BJ (cell line): ENCODE results near the gene LORICRIN. TPM values are rescaled to one million over a fixed set of nuclear protein-coding genes. Genes with fewer than 3 reads are reported as not detected.

Source experiments
- CTCF ChIA-PET: fragments of 350-600 bp; formaldehyde crosslinking; extraction: SDS; loops from one replicate; lab custom pipeline; 2021; ENCODE audit warnings: antibody characterized with exemption, inconsistent platforms; lab: Yijun Ruan, JAX
- POLR2A ChIA-PET: fragments of 300-600 bp; sonication (Branson Sonifier 250); formaldehyde crosslinking; extraction: SDS; loops from one replicate; lab custom pipeline; 2021; ENCODE audit warnings: antibody characterized with exemption; lab: Charles Lee
- DNase-seq: peaks from one replicate; pipeline ENCODE4 v3.0.0-alpha.2; 2011; ENCODE audit warnings: low read depth
- H3K27me3 ChIP-seq: 2 replicates; pipeline ENCODE4 v1.6.0; 2011; ENCODE audit warnings: low read length; ENCODE audit not compliant: control insufficient read depth, insufficient read depth
- H3K36me3 ChIP-seq: 2 replicates; pipeline ENCODE4 v1.5.1; 2011; ENCODE audit warnings: low read length; ENCODE audit not compliant: control insufficient read depth, insufficient read depth
- H3K4me3 ChIP-seq: 2 replicates; pipeline ENCODE4 v1.5.1; 2011; ENCODE audit warnings: low read depth, mild to moderate bottlenecking, control low read depth, low read length
- polyA minus RNA-seq: library from RNA; depleted of rRNA, polyadenylated mRNA; stranded (reverse); fragments of >200 nt; gene quantifications from 2 replicates; pipeline ENCODE4 v1.2.3, GENCODE V29; 2011; rRNA and poly(A)+ RNA removed
- polyA plus RNA-seq: library from polyadenylated mRNA; depleted of rRNA; stranded (reverse); fragments of >200 nt; gene quantifications from 2 replicates; pipeline ENCODE4 v1.2.3, GENCODE V29; 2011; rRNA removed
- TF ChIP-seq, protein P1 (sequence below): IDR thresholded peaks from 2 replicates; pipeline ENCODE4 v1.5.1; 2011; ENCODE audit warnings: low read depth, mild to moderate bottlenecking, control low read depth, inconsistent platforms, low read length, moderate library complexity; ENCODE audit not compliant: insufficient read depth

The LORICRIN gene, protein sequence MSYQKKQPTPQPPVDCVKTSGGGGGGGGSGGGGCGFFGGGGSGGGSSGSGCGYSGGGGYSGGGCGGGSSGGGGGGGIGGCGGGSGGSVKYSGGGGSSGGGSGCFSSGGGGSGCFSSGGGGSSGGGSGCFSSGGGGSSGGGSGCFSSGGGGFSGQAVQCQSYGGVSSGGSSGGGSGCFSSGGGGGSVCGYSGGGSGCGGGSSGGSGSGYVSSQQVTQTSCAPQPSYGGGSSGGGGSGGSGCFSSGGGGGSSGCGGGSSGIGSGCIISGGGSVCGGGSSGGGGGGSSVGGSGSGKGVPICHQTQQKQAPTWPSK
- polyA plus RNA-seq, result not detected in 2 replicates
- polyA minus RNA-seq, result not detected in 2 replicates

DNA sequence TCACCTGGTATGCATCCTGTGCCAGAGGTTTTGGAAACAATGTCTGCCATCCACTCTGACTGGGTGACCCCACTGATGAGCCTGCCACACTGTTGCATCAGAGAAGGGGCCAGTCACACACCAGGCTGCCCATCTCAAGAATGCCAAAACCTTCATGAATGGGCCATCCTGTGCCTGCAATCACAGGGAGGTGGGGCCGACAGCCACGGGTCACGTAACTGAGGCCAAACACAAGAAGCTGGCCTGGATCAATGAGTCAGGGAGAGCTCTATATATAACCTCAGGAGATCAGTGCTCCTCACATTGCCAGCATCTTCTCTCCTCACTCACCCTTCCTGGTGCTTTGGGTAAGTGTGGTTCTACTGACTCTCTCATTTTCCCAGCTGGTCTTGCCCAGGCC lies at the start of gene LORICRIN:
Gene LORICRIN, plus strand, starts transcription at position 301 of the 400 bp plus-strand sequence. CDS start 1,263 bp downstream, outside the sequence.
- TF ChIP-seq, protein P1, sequence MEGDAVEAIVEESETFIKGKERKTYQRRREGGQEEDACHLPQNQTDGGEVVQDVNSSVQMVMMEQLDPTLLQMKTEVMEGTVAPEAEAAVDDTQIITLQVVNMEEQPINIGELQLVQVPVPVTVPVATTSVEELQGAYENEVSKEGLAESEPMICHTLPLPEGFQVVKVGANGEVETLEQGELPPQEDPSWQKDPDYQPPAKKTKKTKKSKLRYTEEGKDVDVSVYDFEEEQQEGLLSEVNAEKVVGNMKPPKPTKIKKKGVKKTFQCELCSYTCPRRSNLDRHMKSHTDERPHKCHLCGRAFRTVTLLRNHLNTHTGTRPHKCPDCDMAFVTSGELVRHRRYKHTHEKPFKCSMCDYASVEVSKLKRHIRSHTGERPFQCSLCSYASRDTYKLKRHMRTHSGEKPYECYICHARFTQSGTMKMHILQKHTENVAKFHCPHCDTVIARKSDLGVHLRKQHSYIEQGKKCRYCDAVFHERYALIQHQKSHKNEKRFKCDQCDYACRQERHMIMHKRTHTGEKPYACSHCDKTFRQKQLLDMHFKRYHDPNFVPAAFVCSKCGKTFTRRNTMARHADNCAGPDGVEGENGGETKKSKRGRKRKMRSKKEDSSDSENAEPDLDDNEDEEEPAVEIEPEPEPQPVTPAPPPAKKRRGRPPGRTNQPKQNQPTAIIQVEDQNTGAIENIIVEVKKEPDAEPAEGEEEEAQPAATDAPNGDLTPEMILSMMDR, result no peak
- POLR2A ChIA-PET, result no interaction called here
- CTCF ChIA-PET, result no interaction called here
- DNase-seq, result no peak
- Histone ChIP-seq H3K36me3 (no peaks in the 10 kb centered on the region), H3K4me3 (no peak within 1 kb of the TSS), H3K27me3 (peaks cover 17% of the 10 kb centered on the region)

DNA sequence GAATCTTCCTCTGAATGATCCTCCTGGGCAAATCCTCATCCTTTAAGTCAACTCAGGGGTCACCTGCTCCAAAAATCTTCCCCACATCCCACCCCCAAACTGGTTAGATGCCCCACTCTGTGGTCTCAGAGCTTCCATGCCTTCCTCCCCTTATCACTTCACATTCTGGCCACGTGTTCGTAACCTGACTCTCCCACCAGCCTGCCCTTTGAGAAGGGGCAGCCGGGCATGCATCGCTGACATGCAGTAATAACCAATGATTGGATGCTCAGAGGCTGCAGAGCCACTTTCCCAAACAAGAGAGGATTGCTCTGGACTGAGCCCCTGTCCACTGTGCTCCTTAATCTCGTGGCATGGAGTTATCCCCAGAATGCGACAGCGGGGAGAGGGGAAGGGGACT lies 49.3 kb upstream of the LORICRIN start:
- CTCF ChIA-PET, result interaction anchor here (0.9 kb wide), 1 partner anchor 13 kb away, joined by 3 read pairs; no protein-coding TSS in a partner anchor
- Histone ChIP-seq H3K36me3 (no peaks in the 10 kb centered on the region), H3K27me3 (no peaks in the 10 kb centered on the region), H3K4me3 (no peak overlapping the region)
- POLR2A ChIA-PET, result no interaction called here
- TF ChIP-seq, protein P1, result no peak
- no peak for DNase-seq

DNA sequence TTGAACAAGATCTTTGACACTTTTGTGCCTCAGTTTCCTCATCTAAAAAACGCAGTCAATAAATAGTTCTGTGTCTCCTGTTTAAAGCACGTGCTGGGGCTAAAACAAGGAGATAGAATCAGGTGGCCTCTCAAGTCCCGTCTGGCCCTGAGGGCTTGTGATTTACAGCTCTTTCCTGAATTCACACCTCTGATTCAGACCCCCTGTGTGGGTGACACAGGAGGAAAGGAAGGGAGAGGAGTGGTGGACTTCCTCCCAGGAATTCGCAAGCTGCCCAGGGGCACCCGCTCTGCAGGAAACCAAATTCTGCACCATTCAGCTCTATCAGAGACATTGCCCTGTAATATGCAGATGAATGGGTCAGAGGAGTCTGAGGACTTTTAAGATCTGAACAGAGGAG lies 47.3 kb upstream of the LORICRIN start:
- Histone ChIP-seq H3K4me3 (no peak overlapping the region), H3K36me3 (no peaks in the 10 kb centered on the region), H3K27me3 (no peaks in the 10 kb centered on the region)
- CTCF ChIA-PET, result interaction anchor here (0.6 kb wide), 1 partner anchor 343 kb away, joined by 3 read pairs; no protein-coding TSS in a partner anchor
- POLR2A ChIA-PET, result no interaction called here
- TF ChIP-seq, protein P1, result no peak
- no peak for DNase-seq

DNA sequence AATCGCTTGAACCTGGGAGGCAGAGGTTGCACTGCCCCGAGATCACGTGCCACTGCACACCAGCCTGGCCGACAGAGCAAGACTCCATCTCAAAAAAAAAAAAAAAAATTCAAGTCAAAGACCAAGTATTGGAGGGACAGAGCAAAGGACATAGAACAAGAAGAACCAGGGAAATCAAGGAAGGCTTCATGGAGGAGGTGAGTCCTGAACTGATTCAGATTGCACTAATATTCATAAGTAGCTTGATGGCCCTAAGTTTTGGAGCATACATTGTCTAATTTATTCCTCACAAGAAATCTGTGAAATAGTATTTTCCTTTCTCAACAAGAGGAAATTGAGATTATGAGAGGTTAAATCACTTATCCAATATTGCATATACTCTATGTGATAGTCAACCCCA lies 46.0 kb upstream of the LORICRIN start:
- DNase-seq, result no peak

DNA sequence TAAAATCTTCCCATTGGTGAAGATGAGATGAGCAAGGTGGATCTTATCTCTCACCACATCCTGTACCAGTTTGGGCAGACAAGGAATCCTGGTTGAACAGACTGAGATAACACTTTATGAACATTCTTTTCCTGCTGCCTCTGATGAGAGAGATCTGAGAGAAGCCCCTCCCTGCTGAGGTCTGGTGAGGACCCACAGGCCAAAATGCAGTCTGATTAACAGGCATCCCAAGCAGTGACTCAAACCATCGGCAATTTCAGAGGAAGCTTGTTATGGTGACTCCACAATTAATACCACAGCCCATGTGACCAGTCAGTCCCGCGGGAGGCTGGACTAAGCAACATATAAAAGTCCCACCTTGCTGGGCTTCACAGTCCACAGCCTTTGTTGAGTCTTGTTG lies 42.3 kb upstream of the LORICRIN start, which contains the start of gene PRR9:
Gene PRR9, plus strand, starts transcription at position 373 of the 400 bp plus-strand sequence. CDS start 561 bp downstream, outside the sequence.
- Histone ChIP-seq H3K36me3 (no peaks in the 10 kb centered on the region), H3K27me3 (peaks cover 2% of the 10 kb centered on the region; the same call in 1 of the 2 replicates), H3K4me3 (no peak within 1 kb of the TSS)
- no peak for DNase-seq
- CTCF ChIA-PET, result no interaction called here
- POLR2A ChIA-PET, result no interaction called here
- TF ChIP-seq, protein P1, result no peak

More for the DNA sequence above, 46.0 kb upstream of the LORICRIN start:
- Histone ChIP-seq H3K4me3 (no peak overlapping the region), H3K36me3 (no peaks in the 10 kb centered on the region), H3K27me3 (no peaks in the 10 kb centered on the region)
- CTCF ChIA-PET, result no interaction called here
- TF ChIP-seq, protein P1, result no peak
- POLR2A ChIA-PET, result no interaction called here
